HG03175 (cell line): Measurements from ENCODE around the gene ABR.
"Not testable (repeated sequence)": the region's sequence is repeated elsewhere in the genome, so short reads cannot be mapped to it uniquely, and the experiment has no call there.

Source experiments
- ATAC-seq: cut with Tn5 transposase; IDR thresholded peaks from one replicate; pipeline ENCODE4 v1.9.1; 2021; ENCODE audit warnings: mild to moderate bottlenecking, moderate library complexity; ENCODE audit not compliant: unreplicated experiment

ABR gene

DNA sequence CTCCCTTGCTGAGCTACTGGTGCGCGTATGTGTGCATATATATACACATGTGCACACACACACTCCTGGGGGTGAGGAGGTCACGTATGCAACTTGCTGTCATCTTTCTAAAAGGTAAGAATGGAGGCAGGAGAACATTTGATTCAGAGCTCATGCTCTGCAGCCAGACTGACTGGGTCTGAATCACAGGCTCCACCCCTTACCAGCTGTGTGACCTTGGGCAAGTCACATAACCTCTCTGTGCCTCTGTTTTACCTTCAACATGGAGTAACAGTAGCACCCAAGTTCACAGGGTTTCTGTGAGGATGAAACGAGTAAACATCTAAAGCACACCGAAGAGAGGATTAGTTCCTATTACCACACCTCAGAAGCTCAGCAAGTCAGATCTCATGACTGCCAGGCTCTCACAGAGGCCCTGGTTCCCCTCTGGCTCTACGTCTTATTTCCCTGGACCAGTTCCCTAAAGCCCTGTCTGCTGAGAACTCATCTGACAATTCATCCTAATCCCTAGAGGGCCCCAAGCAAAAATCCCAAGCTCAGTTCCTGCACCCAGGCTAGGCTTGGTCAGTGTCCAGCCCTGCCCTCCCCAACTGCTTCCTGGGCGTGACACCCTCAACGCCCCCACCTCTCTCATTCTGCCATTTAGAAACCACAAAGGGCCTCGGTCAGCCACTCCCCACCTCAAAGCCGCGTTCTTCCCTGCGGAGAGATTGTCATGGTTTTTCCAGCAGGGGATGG lies 28.7 kb downstream of the ABR start:
- ATAC-seq = no peak

DNA sequence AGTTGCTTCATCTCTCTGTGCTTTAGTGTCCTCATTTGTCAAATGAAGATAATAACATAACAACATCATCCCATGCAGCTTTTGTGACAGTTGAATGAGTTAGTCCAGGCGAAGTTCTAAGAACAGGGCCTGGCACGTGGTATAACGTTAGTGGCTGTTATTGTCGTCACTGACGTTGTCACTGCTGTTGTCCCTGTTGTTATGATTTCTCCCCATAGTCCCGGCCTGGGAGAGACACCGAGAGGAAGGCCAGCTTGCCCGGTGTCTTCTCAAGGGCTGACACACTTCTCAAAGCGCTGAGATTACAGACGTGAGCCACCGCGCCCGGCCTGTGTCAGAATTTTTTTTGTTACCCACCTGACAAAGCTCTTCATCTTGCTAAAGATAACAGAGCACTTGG lies 29.9 kb downstream of the ABR start:
- ATAC-seq = no peak

DNA sequence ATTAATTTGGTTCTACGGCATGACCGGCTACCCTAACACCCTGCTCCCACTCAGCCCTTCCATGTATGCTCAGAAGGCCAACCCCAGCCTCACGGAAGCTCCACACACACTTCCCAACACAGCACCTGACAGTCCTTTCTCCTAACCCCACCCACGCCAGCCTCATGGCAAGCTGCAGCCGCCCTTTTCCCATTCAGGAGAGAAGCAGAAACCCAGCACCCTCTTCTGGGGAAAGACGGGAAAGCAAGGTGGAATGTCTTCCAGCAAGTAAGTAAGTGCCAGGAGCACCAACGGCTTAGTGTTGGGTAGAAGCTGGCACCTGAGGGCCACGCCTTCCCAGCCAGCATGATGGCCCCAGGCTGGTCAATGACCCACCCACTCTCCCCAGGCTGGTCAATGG lies 32.1 kb downstream of the ABR start:
- ATAC-seq = no peak

DNA sequence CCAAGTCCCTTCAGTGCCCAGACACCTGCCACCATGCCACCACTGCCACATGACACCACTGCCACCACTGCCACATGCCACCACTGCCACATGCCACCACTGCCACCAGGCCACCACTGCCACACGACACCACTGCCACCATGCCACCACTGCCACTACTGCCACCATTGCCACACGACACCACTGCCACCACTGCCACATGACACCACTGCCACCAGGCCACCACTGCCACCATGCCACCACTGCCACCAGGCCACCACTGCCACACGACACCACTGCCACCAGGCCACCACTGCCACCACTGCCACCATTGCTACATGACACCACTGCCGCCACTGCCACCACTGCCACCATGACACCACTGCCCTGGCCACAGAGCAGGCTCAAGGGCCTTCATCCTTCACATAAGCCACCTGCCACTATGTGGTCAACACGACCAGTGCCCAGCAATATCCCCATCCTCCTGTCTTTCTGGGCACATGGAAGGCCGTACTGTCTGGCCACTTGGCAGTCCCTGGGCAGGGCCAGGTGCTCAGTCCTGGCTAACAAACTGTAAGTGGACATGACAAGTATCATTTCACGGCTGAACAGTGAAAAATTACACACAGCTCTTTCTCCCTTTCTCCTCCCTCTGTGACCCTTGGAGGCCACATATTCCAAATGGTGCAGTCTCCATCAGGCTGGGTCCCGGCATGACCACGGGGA lies 33.1 kb downstream of the ABR start:
- ATAC-seq = no peak

DNA sequence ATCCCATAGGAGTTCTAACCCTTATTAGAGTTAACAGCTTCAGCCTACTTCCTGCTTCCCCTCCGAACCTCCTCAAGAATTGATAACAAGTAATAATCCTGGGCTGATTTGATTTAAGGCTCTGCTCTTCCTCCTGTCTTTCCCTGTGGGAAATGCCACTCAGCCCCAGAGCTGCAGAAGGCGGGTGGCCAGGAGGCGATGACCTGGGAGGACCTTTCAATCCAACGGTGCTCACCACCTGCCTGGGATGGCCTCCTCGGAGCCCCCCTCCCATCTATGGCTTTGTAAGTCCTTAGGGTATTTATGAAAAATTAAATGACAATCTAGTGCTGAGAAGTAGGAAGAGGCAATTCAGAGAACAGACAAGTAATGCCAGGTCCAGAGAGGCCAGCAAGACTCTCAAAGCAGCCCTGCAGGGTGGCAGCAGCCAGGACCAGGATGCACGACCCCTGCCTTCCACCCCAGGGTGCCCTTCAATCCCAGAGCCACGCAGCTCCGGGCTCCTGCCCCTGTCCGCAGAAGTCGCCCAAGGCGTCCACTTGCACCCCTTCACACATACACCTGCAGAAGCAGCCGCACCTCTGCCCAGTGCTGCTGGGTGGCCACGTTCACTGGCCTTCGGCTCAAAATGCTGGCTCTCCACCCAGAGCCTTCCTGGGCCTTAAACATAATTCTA lies 34.3 kb downstream of the ABR start:
- no peak for ATAC-seq

DNA sequence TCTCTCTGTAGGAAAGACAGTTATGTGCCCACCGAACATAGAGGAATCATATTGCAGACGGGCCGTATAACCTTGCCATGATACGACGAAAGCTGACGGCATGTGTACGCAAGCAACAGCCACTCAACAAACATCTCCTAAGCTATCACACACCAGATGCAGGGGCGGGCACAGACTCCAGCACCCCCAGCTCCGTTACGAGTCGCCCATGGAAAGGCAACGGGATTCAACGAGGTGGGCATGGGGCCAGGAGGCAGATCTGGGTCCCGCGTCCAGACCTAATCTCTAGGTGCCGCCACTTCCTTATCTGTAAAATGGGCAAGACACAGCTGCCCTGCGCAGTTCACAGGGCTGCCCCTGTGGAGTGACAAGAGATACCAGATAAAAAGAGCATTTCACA lies 35.6 kb downstream of the ABR start:
- ATAC-seq = no peak

DNA sequence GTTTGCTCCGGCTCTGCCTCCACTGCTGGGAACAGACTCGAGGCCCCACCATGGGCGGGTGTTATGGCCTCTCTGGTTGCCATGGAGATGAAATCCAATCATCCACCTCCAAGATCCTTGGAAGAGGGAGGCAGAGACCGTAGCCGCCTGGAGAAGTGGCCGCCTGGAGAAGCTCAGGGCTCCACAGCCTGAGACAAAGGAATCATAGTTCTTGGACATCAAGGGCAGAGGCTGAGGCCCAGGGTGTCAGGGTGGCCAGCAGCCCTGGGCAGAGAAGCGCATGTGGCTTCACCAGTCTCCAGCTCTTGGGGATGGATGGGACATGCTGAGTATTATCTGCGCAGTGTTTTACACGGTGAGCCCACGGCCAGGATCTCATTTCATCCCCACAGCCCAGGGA lies 36.2 kb downstream of the ABR start:
- ATAC-seq = no peak

DNA sequence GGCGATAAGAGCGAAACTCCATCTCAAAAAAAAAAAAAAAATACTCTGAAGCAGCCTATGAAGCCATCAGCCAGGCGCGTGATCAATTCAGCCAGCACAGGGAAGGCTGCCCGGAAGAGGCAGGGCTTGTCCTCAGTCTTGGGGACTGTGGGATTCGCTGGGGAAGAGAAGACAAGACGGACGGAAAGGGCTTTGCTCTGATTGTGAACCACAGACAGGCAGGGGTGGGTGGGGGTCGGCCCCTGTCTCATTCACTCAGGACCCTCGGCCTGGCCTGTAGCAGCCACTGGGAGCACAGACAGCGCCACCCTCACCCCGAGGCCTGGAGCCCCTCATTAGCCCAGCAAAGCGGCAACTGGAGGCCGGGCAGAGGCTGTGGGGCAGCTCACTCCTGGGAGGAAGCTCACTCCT lies 37.2 kb downstream of the ABR start:
- no peak for ATAC-seq

DNA sequence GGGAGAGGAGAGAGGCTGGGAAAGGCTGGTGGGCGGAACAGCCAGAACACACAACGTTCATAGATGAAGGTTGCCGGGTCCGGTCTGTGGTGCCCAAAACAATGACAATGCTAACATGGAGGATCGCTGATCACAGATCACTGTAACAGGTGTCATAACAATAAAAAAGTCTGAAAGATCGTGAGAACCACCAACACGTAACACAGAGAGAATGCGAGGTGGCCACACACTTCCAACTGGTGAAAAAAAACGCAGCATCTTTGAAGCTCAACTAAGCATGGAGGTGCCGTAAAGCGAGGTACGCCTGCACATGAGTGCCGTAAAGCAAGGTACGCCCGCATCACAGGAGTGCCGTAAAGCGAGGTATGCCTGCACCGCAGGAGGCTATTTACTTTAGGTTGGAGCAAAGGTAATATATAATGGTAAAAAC lies 42.3 kb downstream of the ABR start:
- no peak for ATAC-seq

DNA sequence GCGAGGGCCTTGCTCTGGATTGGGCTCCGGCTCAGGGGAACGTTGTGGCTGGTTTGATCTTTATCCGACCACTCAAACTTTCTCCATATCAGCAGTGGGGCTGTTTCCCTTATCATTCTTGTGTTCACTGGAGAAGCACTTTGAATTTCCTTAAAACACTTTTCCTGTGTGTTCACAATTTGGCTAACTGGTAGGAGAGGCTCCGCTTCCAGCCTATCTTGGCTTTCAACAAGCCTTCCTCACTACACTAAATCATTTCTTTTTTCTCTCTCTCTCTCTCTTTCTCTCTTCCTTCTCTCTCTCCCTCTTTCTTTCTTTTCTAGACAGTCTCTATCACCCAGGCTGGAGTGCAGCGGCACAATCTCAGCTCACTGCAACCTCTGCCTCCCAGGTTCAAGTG lies 43.0 kb downstream of the ABR start:
- no peak for ATAC-seq

DNA sequence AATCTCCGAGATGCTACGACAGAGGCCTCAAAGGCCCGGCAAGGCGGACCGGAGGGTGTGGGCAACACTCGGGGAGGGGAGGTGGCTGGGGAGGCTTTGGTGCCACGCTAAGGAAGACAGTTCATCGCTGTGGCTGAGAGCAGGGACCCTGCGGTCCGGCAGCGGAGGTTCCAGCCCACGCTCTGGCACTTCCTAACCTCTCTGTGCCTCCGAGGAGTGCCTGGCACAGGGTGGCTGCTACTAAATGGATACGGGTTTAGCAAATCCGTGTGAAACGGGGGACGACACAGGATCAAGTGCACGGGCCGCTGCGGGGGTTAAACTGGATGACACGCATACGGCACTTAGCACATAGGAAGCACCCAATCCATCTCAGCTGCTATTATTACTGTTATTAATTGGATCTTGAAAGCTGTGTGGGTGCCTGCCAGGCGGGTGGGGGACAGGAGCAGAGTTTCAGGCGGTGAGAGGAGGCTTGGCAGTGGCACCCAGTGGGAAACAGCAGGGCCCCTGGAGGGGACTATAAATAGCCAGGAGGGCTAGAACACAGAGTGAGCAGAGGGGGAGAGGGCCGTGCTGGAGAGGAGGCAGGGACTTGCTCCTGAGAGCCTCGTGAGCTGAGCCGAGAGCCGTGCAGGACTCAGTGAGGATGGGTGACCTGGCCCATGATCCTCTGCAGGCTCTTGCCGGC lies 45.0 kb downstream of the ABR start:
- ATAC-seq = no peak

DNA sequence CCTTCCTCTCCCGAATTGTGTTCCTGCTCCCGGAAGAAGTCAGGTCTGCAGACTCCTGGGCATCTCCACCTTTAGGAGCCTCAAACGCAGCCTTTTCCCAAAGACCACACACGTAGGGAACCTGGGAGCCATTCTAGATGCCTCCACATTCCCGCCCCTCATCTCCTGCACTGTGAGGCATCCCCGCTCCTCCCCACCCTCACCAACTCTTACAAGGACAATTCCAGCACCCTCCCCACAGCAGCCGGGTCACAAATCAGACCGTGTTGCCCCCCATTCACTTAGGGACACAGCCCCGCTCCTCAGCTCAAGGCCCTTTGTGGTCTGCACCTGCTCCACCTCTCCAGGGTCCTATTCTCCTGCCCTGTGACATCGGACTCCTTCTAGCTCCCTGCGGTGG lies 49.6 kb downstream of the ABR start:
- no peak for ATAC-seq

DNA sequence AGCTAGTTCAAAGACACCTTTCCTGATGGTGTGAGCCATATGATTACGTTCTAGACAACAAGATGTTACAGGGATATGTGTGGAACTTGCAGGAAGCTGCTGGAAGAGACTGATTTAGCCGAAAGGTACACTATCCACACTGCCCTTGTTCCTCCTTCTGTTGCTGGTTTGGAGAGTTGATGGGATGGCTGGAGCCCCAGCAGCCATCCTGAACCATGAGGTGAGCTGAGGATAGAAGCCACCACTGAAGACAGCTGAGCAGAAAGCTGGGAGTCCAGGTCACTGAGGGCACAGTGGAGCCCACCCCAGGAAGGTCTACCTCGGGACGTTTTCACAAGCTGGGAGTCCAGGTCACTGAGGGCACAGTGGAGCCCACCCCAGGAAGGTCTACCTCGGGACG lies 51.3 kb downstream of the ABR start:
- ATAC-seq = not testable (repeated sequence)

DNA sequence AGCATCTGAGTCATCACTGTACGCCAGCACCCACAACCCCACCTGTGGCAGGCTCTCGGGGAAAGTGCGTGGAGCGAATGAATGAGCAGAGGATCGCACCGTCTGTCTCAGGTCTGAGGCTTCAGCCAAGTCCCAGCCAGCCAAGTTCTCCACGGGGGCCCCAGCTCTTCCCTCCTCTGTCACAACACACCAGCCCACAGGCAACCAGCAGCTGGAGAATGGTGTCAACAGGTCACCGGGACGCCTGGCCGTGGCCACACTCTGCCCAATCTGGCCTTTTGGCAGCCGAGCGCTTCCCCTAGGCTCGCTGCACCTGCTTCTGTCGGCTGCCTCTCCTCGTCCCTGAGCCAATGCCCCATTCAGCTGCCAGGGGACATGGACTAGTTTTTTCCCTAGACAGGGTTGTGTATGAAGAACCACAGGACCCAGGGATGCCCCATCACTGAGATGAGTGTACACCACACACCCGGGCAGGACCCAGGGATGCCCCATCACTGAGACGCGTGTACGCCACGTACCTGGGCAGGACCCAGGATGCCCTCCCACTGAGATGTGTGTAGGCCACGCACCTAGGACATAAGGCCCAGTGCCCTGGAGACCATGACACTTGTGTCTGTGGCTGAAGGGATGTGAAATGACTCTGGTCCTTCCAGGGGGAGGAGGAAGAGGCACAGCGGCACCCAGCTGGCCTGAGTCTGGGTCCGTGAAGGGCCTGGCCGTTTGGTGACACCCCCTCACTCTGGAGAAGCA lies 52.8 kb downstream of the ABR start:
- ATAC-seq = no peak

DNA sequence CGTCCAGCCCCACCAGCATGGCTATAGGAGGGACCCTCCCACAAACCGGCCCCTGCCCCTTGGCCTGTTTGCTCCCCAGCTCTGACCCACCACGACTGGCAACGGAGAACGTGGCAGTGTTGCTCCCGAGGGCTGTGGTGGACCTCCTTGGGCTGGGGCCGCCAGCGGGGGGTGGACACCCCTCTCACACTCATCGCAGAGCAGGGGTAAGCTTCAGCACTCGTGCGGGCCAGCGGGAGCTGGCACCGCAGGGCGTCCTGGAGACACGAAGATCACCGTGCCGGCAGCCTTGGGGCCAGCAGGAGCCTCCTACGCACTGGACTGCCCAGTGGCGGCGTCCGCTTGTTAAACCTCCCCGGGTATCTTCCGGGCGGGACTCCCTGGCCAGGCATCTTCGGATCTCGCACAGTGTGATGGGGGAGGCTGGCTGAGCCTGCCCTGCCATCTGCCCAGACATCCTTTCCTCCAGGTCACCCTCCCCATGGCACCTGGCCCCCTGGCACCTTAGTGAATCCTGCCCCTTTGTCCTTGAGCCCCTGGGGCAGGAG lies 53.5 kb downstream of the ABR start:
- no peak for ATAC-seq

DNA sequence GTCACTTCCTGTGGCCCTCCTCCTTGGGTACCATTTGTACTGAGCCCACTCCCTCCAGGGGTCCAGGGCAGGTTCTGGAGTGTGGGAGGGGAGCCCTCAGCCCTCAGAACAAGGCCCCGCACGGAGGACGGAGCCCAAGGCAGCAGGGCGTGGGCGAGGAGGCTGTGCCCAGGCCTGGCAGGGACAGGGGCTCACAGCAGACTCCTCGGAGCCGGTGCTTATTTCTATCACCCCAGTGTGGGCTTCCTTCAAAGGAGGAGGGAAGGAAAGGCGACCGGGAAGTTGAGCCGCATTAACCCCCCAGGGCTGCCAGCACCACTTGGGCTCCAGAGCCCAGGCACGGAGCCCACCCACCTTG lies 54.0 kb downstream of the ABR start:
- ATAC-seq = no peak

DNA sequence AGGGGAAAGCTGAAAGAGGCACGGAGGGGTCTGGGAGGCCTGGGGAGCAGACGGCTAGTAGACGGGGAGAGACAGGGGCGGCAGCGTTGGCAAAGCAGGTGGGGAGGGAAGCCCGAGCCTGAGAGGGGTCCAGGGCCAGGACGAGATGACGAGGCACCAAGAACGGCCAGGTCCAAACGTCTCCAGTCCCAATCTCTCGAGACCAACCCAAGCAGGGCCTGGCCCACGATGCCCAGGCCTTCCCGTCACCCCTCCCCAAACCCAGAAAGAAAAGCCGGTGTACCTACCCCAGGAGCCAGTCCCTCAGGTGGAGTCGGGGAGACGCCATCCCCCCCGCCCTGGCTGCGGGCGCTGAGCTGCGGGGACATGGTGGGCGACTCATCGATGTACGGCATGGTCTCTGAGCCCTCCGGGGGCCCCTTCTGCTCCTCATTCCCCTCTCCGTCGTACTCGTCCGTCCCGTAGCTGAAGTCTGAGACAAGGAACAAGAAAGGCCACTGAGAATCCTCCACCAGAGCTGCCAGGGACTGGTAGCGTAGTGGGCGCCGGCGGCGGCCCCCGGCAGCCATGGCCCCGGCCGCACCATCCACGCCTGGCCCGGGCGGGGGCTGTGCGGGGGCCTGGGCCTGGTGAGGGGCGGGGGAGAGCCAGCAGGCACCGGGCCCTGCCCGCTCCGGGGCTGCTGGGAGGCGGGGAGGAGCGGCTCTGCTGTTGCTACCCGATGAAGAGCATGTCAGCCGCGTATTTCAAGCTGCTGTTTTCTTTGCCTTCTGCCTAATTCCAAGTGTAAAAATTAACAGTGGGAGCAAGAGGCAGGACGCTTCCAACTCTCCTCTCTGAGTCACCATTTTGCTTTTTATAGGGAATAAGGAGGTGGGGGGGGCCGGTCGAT lies 54.6 kb downstream of the ABR start:
- no peak for ATAC-seq

DNA sequence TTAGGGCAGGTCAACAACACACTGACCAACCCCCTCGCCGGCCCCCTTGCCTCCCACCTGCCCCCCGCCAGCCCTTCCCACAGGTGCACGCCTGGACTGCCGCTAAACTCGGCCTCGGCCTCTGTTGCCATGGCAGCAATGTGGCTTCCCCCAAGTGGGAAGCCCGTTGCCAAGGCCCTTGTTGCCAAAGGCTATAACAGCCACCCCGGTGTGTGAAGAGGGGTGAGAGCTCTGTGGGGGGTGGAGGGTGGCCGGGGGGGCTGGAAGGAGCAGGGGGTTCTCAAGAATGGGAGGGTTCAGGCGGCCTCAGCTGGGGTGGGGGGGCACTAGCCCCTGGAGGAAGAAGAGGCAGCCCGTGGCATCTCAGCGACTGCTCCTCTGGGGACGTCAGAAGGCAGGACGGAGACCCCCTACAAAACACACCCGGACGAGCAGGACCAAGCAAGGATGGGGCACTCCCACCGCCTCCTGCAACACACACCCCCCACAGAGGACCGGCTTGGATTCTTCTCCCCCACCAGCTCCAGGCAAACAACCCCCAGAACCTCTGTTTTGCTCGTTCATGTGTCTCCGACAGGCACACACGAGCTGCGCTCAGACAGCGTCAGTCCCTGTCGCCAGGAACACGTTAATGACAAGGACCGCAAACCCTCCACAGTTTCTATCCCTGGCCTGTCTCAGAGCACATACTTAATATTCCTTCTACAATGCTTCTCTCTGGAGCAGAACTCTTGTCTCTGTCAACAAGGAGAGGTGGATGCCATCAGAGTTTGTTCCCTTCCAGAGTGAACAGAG lies 55.7 kb downstream of the ABR start:
- ATAC-seq = no peak

DNA sequence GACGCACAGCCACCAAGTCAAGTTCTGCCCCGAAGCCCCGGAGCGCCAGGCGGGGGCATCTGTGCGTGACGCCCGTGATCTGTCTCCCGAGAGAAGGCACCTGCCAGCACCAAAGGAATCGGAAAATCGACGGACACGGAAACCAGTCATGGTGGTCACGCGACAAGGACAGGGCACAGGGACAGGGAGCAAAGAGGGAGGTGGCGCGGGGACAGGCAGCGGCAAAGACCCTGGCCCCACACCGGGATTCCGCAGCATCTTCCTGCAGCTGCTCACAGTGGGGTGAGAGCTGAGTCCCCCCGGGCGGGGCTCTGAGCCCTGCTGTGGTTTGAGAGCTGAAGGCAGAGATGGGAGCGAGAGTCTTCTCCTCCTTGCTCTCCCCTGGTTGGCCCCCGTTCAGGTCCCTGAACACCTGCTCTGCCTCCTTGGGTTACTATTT lies 56.4 kb downstream of the ABR start:
- ATAC-seq = no peak
